ENCODE data around the gene LAMB1.
A peak's percentile ranks its signal among the peaks of the same experiment; 100 is the strongest.
"Not testable (repeated sequence)": the region's sequence is repeated elsewhere in the genome, so short reads cannot be mapped to it uniquely, and the experiment has no call there.

The LAMB1 gene

DNA sequence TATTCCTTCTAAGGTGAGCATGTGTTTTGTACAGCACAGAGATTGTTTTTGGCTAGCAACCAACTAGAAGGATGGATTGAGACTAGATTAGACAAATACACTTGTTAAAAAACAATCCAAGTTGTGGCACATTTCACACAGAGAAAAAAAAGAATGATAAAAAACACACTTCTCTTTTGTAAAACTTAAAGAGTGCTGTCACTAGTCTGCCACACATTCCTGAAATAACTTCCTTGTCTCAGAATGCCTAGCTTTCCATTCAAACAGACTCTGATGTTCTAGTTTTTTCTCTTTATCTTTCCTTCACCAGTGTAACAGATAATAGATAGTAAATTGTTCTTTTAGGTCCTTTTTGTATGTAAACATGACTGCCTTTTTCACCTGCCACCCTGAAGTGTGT, 100.6 kb downstream of the LAMB1 start:
- CTCF ChIA-PET: interaction anchor here (1.0 kb wide), 1 partner anchor 8 kb away, joined by 3 read pairs; no protein-coding TSS in a partner anchor
- TF ChIP-seq, protein P1, sequence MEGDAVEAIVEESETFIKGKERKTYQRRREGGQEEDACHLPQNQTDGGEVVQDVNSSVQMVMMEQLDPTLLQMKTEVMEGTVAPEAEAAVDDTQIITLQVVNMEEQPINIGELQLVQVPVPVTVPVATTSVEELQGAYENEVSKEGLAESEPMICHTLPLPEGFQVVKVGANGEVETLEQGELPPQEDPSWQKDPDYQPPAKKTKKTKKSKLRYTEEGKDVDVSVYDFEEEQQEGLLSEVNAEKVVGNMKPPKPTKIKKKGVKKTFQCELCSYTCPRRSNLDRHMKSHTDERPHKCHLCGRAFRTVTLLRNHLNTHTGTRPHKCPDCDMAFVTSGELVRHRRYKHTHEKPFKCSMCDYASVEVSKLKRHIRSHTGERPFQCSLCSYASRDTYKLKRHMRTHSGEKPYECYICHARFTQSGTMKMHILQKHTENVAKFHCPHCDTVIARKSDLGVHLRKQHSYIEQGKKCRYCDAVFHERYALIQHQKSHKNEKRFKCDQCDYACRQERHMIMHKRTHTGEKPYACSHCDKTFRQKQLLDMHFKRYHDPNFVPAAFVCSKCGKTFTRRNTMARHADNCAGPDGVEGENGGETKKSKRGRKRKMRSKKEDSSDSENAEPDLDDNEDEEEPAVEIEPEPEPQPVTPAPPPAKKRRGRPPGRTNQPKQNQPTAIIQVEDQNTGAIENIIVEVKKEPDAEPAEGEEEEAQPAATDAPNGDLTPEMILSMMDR (IDR thresholded peaks at IDR 0.05; ENCODE audit: insufficient read depth, low read length, missing control alignments): no peak
- no peak overlapping the region for H3K4me3 ChIP-seq (ENCODE audit: low read depth, low read length)
- POLR2A ChIA-PET: interaction anchor here (0.9 kb wide), 1 partner anchor 11 kb away, joined by 4 read pairs; the partner anchor contains the start of gene DLD
- no peak for DNase-seq (ENCODE audit: low read depth, low spot score)

DNA sequence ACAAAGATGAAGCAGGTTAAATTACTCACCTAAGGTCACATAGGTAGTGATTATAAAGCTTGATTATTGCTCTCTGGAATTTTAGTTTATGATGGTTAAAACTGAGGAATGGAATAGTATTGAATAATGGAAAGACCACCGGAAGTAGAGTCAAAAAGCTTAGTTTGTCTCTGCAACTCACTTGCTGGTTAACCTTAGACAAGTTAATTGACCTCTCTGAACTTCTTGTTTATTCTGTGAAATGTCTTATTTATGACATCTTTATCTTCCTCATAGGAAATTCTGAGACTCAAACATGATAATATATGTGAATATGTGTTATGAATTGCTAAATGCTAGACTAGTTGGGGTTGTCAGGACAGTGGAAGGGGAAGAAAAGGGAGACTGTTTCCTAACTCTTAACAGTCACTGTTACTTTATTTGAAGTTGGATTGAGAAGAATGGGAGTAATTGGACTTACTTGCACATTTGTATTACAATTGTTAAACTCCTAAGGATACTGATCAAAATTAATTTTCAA, 102.4 kb downstream of the LAMB1 start:
- TF ChIP-seq, protein P1 (IDR thresholded peaks at IDR 0.05; ENCODE audit: insufficient read depth, low read length, missing control alignments): no peak
- ChIA-PET POLR2A (no interaction called here), CTCF (interaction anchor here (1.1 to 2.5 kb wide), 2 partner anchors 9 to 245 kb away, joined by 3 to 14 read pairs; no protein-coding TSS in a partner anchor)
- DNase-seq (ENCODE audit: low read depth, low spot score): no peak
- H3K4me3 ChIP-seq (ENCODE audit: low read depth, low read length): no peak overlapping the region

DNA sequence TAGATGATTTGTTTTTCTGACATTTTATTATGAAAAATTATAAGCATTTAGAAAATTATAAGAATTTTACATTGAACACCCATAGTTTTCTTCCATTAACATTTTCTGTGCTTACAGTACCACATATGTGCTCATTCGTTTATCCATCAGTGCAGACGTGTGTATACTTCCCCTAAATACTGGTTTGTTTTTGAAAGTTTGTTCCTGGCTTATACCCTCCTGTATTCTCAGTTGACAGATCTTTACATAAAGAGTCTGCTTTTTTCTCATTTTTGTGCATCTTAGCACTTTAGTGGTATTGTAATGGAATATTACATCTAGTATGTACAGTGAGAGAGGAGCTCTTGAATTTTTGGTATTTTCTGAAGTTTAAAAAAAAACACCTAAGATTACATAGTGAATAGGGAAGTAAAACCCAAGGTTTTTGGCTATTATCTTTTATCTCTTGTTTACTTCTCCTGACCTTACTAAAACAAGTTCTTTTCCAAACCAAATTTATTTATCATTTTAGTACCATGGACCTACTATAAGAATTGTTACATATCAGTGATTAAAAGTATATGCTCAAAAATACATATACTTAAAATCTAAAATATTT, 103.9 kb downstream of the LAMB1 start:
- TF ChIP-seq, protein P1 (IDR thresholded peaks at IDR 0.05; ENCODE audit: insufficient read depth, low read length, missing control alignments): no peak
- no peak for DNase-seq (ENCODE audit: low read depth, low spot score)
- POLR2A ChIA-PET: no interaction called here
- CTCF ChIA-PET: no interaction called here
- no peak overlapping the region for H3K4me3 ChIP-seq (ENCODE audit: low read depth, low read length)

DNA sequence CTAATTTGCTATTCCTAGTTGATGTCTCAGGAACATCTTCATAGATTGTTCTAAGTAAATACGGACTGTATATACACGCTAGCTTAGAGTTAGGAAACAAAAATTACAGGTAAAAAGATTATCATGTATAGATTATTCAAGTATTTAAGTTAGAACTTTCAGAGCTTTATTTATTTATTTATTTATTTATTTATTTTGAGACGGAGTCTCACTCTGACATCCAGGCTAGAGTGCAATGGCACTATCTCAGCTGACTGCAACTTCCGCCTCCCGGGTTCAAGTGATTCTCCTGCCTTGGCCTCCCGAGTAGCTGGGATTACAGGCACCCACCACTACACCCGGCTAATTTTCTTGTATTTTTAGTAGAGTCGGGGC, 110.6 kb downstream of the LAMB1 start:
- CTCF ChIA-PET: interaction anchor here (1.1 to 6.9 kb wide), 4 partner anchors 13 to 254 kb away, joined by 3 to 76 read pairs (median 4); no protein-coding TSS in a partner anchor
- POLR2A ChIA-PET; DNase-seq (ENCODE audit: low read depth, low spot score): not testable (repeated sequence)
- peak overlapping the region; percentile 93 for H3K4me3 ChIP-seq (ENCODE audit: low read depth, low read length)

DNA sequence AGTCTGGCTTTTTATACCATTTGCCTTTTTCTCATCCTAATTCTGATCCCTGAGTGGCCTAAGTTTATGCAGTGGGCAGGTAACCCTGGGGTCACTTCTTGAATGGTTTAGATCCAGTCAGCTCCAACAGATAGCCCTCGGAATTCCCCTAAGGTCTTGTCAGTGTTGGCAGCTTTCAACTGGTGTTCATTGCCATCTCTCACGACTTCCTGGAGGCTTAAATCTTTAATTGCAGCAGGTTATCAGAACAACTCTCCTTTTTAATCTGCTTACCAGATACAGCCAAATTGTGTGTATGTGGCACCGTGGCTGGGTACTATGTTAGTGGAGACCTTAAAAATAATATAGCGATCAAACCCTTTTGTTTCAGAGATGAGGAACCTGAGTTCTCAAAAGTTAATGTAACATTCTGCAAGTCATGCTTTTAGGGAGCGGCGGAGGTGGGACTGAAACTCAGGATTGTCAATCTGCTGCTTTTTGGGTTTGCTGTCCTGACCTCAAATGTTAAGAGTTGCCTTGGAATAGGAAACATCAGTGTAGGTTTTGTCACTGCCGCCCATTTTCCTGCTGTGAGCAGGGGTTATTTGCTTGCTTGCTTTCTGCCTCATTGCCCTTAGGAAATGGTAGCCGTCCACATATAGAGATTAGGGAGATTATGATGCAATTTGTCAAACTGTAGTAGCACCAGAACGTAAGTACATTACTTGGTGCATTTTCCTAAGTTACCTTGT, 111.2 kb downstream of the LAMB1 start:
- POLR2A ChIA-PET: interaction anchor here (1.5 kb wide), 1 partner anchor 11 kb away, joined by 4 read pairs; no protein-coding TSS in a partner anchor
- H3K4me3 ChIP-seq (ENCODE audit: low read depth, low read length): peak overlapping the region; percentile 93
- CTCF ChIA-PET: interaction anchor here (1.2 to 6.9 kb wide), 5 partner anchors 12 to 254 kb away, joined by 3 to 76 read pairs (median 4); no protein-coding TSS in a partner anchor
- TF ChIP-seq, protein P1 (IDR thresholded peaks at IDR 0.05; ENCODE audit: insufficient read depth, low read length, missing control alignments): no peak
- no peak for DNase-seq (ENCODE audit: low read depth, low spot score)

DNA sequence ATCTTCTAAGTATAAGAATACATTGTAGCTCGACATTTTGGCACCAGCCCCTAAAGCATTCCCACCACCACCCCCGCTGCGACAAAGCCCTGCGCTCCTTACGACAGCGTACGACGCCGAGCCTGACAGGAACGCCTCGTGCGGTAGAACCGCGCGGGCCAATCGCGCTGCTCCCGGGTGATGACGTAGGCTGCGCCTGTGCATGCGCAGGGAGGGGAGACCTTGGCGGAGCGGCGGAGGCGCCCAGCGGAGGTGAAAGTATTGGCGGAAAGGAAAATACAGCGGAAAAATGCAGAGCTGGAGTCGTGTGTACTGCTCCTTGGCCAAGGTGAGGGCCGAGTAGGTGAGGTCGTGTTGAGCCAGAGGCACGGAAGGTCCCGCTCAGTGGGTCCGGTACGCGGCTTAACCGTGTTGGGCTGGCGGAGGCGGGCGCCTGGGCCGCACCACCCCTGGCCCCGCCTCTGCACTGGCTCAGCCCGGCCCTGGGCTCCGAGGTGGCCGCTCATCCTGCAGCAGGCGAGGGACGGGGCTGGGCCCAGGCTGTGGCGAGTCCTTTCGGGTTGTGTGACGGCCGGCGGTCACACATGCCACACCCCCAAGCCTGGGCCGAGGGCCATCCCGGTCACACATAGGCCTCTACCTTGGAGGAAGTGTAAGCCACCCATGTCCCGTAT, 111.9 kb downstream of the LAMB1 start, which contains the start of gene DLD:
TSS of gene DLD (plus strand) at position 222 of the 674 bp plus-strand sequence. CDS start at position 290, 68 bp downstream.
- peak within 1 kb of the TSS; percentile 93 for H3K4me3 ChIP-seq (ENCODE audit: low read depth, low read length)
- ChIA-PET CTCF (interaction anchor here (0.9 to 6.9 kb wide), 5 partner anchors 11 to 255 kb away, joined by 3 to 76 read pairs (median 4); no protein-coding TSS in a partner anchor), POLR2A (interaction anchor here (1.5 kb wide), 1 partner anchor 11 kb away, joined by 4 read pairs; no protein-coding TSS in a partner anchor)
- TF ChIP-seq, protein P1 (IDR thresholded peaks at IDR 0.05; ENCODE audit: insufficient read depth, low read length, missing control alignments): no peak
- peak; percentile 40 for DNase-seq (ENCODE audit: low read depth, low spot score)
